Nephron progenitor cell (in vitro differentiated cells): ENCODE results near the gene PCSK9.

Source experiments
- DNase-seq: peaks from one replicate; pipeline ENCODE4 v3.0.0; 2021
- H3K27ac Mint-ChIP-seq: 2 replicates; pipeline ENCODE4 v1.8.0; 2021; ENCODE audit warnings: mild to moderate bottlenecking, moderate library complexity, mixed read lengths
- H3K27me3 Mint-ChIP-seq: 2 replicates; pipeline ENCODE4 v1.8.0; 2021; ENCODE audit warnings: mild to moderate bottlenecking, low read depth, mixed read lengths; ENCODE audit not compliant: poor library complexity
- H3K36me3 Mint-ChIP-seq: 2 replicates; pipeline ENCODE4 v1.8.0; 2021; ENCODE audit warnings: low read depth, mixed read lengths
- H3K4me1 Mint-ChIP-seq: 2 replicates; pipeline ENCODE4 v1.8.0; 2021; ENCODE audit warnings: mixed read lengths
- H3K4me3 Mint-ChIP-seq: 2 replicates; pipeline ENCODE4 v1.8.0; 2021; ENCODE audit warnings: mild to moderate bottlenecking, moderate library complexity, mixed read lengths
- H3K9me3 Mint-ChIP-seq: 2 replicates; pipeline ENCODE4 v1.8.0; 2021; ENCODE audit warnings: mild to moderate bottlenecking, moderate library complexity, mixed read lengths
- TF ChIP-seq, protein P1 (sequence below): fragments of 200-600 bp; sonication (generic); IDR thresholded peaks from 2 replicates; pipeline ENCODE4 v1.5.0; 2021; ENCODE audit warnings: antibody characterized with exemption

Gene PCSK9

DNA sequence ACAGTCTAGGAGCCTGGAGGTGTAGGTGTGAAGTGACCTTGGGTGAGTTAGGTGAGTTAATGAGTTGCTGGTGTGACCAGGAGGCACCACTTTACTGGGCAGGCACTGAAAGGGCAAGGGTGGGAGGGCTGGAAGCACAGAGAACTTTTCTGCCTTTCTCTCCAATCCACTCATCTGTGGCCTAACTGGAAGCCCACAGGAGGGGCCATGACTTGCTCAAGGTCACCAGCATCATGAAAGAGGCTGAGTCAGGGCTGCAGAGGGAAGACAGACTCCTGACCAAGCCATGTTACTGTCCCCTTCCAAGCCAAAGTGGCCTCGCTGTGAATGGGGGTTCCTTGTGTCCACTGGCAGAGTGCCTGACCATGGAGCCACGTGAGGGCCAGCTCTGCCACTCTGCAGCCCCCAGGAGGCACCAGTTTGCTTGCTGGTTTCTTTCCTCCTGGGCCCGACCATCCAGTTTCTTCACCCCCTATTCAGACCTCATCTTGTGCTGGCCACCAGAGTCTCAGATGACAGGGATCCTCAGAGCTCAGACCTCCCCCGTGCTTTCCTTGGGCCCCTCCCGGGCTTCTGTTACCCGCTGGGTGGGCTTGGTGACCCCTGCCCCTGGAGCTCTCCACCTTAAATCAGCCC, 44.9 kb upstream of the PCSK9 start:
- Mint-ChIP-seq H3K27me3 (peaks cover 73% of the 10 kb centered on the region), H3K27ac (no peak overlapping the region), H3K4me1 (peaks cover 42% of the 10 kb centered on the region), H3K4me3 (peak overlapping the region; percentile 34), H3K36me3 (no peaks in the 10 kb centered on the region), H3K9me3 (no peaks in the 10 kb centered on the region)
- no peak for DNase-seq
- TF ChIP-seq, protein P1, sequence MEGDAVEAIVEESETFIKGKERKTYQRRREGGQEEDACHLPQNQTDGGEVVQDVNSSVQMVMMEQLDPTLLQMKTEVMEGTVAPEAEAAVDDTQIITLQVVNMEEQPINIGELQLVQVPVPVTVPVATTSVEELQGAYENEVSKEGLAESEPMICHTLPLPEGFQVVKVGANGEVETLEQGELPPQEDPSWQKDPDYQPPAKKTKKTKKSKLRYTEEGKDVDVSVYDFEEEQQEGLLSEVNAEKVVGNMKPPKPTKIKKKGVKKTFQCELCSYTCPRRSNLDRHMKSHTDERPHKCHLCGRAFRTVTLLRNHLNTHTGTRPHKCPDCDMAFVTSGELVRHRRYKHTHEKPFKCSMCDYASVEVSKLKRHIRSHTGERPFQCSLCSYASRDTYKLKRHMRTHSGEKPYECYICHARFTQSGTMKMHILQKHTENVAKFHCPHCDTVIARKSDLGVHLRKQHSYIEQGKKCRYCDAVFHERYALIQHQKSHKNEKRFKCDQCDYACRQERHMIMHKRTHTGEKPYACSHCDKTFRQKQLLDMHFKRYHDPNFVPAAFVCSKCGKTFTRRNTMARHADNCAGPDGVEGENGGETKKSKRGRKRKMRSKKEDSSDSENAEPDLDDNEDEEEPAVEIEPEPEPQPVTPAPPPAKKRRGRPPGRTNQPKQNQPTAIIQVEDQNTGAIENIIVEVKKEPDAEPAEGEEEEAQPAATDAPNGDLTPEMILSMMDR: no peak

DNA sequence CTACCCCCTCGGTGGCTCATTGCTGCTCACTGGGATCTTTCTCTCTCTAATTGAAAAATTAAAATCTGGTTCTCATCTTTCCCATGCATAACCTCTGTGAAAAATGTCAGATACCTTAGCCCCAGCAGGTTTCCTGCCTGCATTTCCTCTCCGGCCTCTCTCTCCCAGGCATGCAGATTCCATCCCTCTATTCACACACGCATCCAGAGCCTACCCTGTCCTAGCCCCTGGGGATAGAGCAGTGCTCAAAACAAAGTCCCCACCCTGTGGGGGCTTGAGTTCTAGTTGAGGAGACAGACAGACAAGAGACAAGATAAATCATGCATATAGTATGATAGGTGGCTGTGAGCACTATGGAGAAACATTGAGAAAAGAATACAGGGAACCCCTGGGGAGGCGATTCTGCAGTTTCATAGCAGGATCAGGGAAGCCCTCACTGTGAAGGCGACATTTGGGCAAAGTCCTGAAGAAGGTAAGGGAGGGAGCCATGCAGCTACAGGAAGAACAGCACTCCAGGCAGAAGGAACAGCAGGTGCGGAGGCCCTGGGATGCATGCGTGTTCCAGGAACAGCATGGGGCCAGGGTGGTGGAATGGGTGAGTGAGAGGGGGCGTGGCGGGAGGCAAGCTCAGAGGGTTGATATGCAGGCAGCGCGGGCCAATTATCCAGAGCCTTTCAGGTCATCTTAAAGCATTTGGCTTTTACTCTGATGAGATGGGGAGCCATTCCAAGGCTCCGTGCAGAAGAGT, 44.2 kb upstream of the PCSK9 start:
- Mint-ChIP-seq H3K36me3 (no peaks in the 10 kb centered on the region), H3K4me1 (peaks cover 43% of the 10 kb centered on the region), H3K9me3 (no peaks in the 10 kb centered on the region), H3K4me3 (peak overlapping the region; percentile 34), H3K27me3 (peaks cover 75% of the 10 kb centered on the region), H3K27ac (no peak overlapping the region)
- TF ChIP-seq, protein P1: no peak
- no peak for DNase-seq

DNA sequence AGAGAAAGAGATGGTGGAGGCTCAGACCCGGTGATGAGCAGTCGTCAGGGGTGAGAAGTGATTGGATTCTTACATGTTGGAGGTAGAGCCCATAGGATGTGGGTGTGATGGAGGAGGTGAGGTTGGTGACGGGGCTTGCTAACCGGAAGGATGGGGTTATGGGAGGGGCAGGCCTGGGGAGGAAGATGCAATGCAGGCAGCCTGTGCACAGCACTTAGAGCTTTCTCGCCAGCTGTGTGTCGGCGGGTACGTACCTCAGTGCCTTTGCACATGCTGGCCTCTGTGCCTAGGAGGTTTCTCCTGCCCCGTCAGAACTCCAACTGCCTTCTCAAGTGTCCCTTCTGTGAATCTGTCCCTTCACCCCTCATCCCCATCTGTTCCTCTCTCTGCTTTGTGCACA, 43.5 kb upstream of the PCSK9 start:
- TF ChIP-seq, protein P1: no peak
- DNase-seq: no peak
- Mint-ChIP-seq H3K27ac (no peak overlapping the region), H3K36me3 (no peaks in the 10 kb centered on the region), H3K27me3 (peaks cover 73% of the 10 kb centered on the region), H3K4me3 (no peak overlapping the region), H3K4me1 (peaks cover 43% of the 10 kb centered on the region), H3K9me3 (no peaks in the 10 kb centered on the region)

DNA sequence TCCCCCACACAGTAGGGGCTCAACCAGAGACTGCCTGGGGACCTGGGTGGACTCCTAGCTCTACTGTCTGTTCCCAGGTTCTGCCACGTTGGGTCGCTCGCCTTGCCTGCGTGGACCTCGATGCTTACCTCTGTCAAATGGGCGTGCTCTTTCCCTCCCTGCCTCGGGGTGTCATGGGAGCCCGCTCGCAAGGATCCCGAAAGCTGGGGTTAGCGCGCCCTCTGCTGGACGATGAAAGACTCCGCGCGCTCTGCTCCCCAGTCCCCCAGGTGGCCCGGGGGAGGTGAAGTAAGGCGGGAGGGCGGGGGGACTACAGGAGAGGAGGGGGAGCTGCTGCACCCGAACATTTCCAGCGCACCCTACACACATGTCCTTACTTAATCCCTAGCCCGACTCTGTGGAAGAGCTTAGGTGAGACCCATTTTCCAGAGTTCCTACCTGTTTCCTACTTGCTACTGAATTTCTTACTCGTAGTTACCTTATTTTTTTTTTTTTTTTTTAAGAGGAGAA, 42.9 kb upstream of the PCSK9 start:
- no peaks in the 10 kb centered on the region for H3K9me3 Mint-ChIP-seq

DNA sequence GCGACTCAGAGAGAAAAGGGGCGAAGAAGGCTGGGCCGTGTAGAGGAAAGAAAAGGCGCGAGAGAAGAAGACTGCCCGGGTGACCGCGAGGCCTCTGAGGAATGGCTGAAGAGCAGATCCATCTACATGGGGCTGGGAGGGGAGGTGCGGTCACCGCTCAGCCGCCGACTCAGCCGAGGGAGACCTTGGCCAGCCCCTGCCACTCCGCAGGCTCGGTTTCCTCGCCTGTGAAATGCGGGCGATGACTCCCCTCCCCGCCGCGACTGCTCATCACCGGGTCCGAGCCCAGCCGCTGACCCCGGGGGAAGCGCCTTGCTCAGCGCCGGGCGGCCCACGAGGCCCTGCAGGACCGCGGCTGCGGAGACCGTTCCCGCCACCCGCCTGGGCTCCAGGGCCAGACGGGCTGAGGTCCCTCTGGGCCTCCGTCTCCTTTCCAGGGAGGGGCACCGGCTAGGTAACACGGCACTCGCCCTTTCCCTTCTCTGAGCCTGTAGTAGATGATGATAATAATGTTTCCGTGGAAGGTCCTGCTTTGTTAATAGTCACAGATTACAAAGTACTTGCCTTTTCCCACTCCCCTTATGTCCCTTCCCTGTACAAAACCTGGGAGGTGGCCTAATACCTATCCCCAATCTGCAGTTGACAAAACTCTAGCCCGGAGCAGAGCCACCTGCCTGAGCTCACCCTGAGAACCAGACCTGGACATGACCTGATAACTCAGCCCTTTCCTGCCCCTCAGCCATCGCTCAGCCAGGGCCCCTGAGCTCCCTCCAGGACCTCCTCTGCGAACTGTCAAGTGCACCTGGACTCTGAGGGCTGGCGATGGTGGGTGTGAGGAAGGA, 42.3 kb upstream of the PCSK9 start:
- no peaks in the 10 kb centered on the region for H3K36me3 Mint-ChIP-seq
- H3K27me3 Mint-ChIP-seq: peaks cover 61% of the 10 kb centered on the region
- no peak overlapping the region for H3K27ac Mint-ChIP-seq
- no peaks in the 10 kb centered on the region for H3K9me3 Mint-ChIP-seq
- H3K4me1 Mint-ChIP-seq: peaks cover 43% of the 10 kb centered on the region
- peak overlapping the region; percentile 73 for H3K4me3 Mint-ChIP-seq
- TF ChIP-seq, protein P1: no peak
- DNase-seq: peak; percentile 36

More for the DNA sequence above, 42.9 kb upstream of the PCSK9 start:
- Mint-ChIP-seq H3K27ac (no peak overlapping the region), H3K4me3 (peak overlapping the region; percentile 73), H3K36me3 (no peaks in the 10 kb centered on the region), H3K4me1 (peaks cover 43% of the 10 kb centered on the region), H3K27me3 (peaks cover 68% of the 10 kb centered on the region)
- TF ChIP-seq, protein P1: peak; percentile 72
- peak; percentile 82 for DNase-seq
